Liver (tissue), 2 donors: ENCODE data around the gene ARMC7.

Source experiments
- TF ChIP-seq, protein P1 (sequence below): fragments of 150-350 bp; IDR thresholded peaks from 2 replicates; pipeline ENCODE4 v1.5.1; 2017; ENCODE audit warnings: improper control_type of control experiment, low read depth, low read length; ENCODE audit not compliant: missing input control
- TF ChIP-seq, protein P2 (sequence below): IDR thresholded peaks from 2 replicates; pipeline ENCODE4 v1.6.1; 2016; ENCODE audit warnings: antibody characterized with exemption
- donor health status: healthy.

- TF ChIP-seq, protein P1, sequence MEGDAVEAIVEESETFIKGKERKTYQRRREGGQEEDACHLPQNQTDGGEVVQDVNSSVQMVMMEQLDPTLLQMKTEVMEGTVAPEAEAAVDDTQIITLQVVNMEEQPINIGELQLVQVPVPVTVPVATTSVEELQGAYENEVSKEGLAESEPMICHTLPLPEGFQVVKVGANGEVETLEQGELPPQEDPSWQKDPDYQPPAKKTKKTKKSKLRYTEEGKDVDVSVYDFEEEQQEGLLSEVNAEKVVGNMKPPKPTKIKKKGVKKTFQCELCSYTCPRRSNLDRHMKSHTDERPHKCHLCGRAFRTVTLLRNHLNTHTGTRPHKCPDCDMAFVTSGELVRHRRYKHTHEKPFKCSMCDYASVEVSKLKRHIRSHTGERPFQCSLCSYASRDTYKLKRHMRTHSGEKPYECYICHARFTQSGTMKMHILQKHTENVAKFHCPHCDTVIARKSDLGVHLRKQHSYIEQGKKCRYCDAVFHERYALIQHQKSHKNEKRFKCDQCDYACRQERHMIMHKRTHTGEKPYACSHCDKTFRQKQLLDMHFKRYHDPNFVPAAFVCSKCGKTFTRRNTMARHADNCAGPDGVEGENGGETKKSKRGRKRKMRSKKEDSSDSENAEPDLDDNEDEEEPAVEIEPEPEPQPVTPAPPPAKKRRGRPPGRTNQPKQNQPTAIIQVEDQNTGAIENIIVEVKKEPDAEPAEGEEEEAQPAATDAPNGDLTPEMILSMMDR: no peak
- TF ChIP-seq, protein P2, sequence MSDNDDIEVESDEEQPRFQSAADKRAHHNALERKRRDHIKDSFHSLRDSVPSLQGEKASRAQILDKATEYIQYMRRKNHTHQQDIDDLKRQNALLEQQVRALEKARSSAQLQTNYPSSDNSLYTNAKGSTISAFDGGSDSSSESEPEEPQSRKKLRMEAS: no peak
These were observed 36.8 kb downstream of the ARMC7 start for GRCh38 chr17:75146592-75146991.
